NCI-H1048 (cell line): ENCODE data around the gene LRRC38.
"Not testable (repeated sequence)": the region's sequence is repeated elsewhere in the genome, so short reads cannot be mapped to it uniquely, and the experiment has no call there.

ENCODE experiments used
- DNase-seq: peaks from one replicate; lab custom pipeline; 2025; lab: John Stamatoyannopoulos, UW

The LRRC38 gene

GRCh38 chr1:13513895-13514546 is at the start of gene LRRC38:
Gene LRRC38 (minus strand): TSS chr1:13514003. CDS start chr1:13513593, 410 bp downstream.
- DNase-seq, result no peak

GRCh38 chr1:13562981-13563380 is 49.2 kb upstream of the LRRC38 start:
- DNase-seq, result not testable (repeated sequence)

GRCh38 chr1:13560541-13560940 is 46.7 kb upstream of the LRRC38 start:
- DNase-seq, result no peak

GRCh38 chr1:13556224-13556764 is 42.5 kb upstream of the LRRC38 start:
- no peak for DNase-seq

- DNase-seq, result no peak
These were observed 41.0 kb upstream of the LRRC38 start for GRCh38 chr1:13554798-13555197.

GRCh38 chr1:13550663-13551062 is 36.9 kb upstream of the LRRC38 start:
- no peak for DNase-seq

GRCh38 chr1:13549521-13549920 is 35.7 kb upstream of the LRRC38 start:
- DNase-seq, result no peak

GRCh38 chr1:13549021-13549420 is 35.2 kb upstream of the LRRC38 start:
- DNase-seq, result no peak

- DNase-seq, result no peak
These were observed 34.5 kb upstream of the LRRC38 start for GRCh38 chr1:13548281-13548680.

- no peak for DNase-seq
These were observed 33.0 kb upstream of the LRRC38 start for GRCh38 chr1:13546791-13547190.

GRCh38 chr1:13544221-13544556 is 30.4 kb upstream of the LRRC38 start:
- no peak for DNase-seq

- DNase-seq, result no peak
These were observed 29.8 kb upstream of the LRRC38 start for GRCh38 chr1:13543451-13544220.

- no peak for DNase-seq
These were observed 27.8 kb upstream of the LRRC38 start for GRCh38 chr1:13541435-13542215.

GRCh38 chr1:13540866-13541265 is 27.1 kb upstream of the LRRC38 start:
- no peak for DNase-seq

- no peak for DNase-seq
These were observed 25.9 kb upstream of the LRRC38 start for GRCh38 chr1:13539683-13540082.

GRCh38 chr1:13538832-13539231 is 25.0 kb upstream of the LRRC38 start:
- no peak for DNase-seq

GRCh38 chr1:13536571-13536970 is 22.8 kb upstream of the LRRC38 start:
- DNase-seq, result no peak

- DNase-seq, result no peak
These were observed 21.4 kb upstream of the LRRC38 start for GRCh38 chr1:13535227-13535626.

GRCh38 chr1:13528320-13528719 is 14.5 kb upstream of the LRRC38 start:
- no peak for DNase-seq

GRCh38 chr1:13523780-13524477 is 10.1 kb upstream of the LRRC38 start:
- no peak for DNase-seq

GRCh38 chr1:13520985-13521384 is 7.2 kb upstream of the LRRC38 start:
- no peak for DNase-seq

GRCh38 chr1:13517193-13517812 is 3.5 kb upstream of the LRRC38 start:
- DNase-seq, result no peak
